GM12875 (cell line): ENCODE measurements around the gene ZMYND10.

ENCODE experiments used
- H3K4me3 ChIP-seq: one replicate; pipeline ENCODE4 v1.5.1; 2011; ENCODE audit warnings: low read depth, low read length, control low read depth
- TF ChIP-seq, protein P1 (sequence below): IDR thresholded peaks from 2 replicates; pipeline ENCODE4 v1.5.1; 2011; ENCODE audit warnings: low read depth, mild to moderate bottlenecking, control low read depth, inconsistent platforms, low read length, moderate library complexity, borderline replicate concordance; ENCODE audit not compliant: insufficient read depth

The ZMYND10 gene

GRCh38 chr3:50358911-50359759, 13.6 kb upstream of the ZMYND10 start, which contains the start of gene TMEM115:
TMEM115 (minus strand) TSS chr3:50359521; CDS start chr3:50359063, 458 bp downstream.
- peak within 1 kb of the TSS; percentile 98 for H3K4me3 ChIP-seq
- TF ChIP-seq, protein P1, sequence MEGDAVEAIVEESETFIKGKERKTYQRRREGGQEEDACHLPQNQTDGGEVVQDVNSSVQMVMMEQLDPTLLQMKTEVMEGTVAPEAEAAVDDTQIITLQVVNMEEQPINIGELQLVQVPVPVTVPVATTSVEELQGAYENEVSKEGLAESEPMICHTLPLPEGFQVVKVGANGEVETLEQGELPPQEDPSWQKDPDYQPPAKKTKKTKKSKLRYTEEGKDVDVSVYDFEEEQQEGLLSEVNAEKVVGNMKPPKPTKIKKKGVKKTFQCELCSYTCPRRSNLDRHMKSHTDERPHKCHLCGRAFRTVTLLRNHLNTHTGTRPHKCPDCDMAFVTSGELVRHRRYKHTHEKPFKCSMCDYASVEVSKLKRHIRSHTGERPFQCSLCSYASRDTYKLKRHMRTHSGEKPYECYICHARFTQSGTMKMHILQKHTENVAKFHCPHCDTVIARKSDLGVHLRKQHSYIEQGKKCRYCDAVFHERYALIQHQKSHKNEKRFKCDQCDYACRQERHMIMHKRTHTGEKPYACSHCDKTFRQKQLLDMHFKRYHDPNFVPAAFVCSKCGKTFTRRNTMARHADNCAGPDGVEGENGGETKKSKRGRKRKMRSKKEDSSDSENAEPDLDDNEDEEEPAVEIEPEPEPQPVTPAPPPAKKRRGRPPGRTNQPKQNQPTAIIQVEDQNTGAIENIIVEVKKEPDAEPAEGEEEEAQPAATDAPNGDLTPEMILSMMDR, result no peak

DNA sequence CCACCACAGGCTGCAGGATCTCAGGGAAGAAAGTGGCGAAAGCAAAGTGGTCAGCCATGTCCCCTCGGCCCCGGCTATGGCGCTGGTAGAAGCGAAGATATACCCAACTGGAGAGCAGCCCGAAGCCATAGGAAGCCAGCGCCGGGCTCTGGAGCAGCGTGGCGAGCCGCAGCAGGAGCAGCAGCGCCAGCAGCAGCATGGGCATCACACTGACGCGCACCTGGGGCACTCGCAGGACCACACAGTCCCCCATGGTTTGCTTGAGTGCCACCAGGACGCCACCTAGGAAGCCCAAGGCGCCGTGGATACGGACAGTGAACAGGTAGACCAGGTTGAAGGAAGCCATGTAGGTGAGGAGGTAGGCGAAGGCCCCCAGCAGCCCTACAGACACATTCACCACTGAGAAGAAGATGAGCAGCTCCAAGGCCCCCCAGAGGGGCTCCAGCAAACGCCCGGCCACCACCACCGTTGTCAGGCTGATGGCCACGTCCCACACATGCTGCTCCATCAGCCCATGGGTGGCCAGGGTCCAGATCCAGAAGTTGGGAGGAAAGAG, 12.9 kb upstream of the ZMYND10 start:
- TF ChIP-seq, protein P1, result no peak
- peak overlapping the region; percentile 98 for H3K4me3 ChIP-seq

DNA sequence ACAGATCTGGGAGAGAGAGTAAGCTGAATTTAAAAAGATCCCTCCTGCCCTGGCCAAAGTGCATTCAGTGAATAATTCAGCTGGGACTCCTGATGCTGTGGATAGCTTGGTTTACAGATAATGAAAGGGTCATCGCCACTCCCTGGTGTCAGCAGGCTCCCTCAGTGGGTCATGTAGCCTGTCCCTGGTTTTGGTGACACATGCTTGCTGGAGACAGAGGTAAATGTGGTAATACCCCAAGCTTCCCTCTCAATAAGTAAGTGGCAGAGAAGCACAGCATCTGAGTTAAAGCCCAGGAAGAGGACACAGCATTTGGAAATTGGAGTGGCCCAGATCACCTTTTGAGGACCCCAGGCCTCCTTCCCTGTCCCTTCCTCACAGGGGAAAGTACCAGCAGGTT, 11.9 kb upstream of the ZMYND10 start:
- TF ChIP-seq, protein P1, result no peak
- H3K4me3 ChIP-seq, result peak overlapping the region; percentile 2

GRCh38 chr3:50356553-50356952, 11.0 kb upstream of the ZMYND10 start:
- TF ChIP-seq, protein P1, result no peak
- no peak overlapping the region for H3K4me3 ChIP-seq

DNA sequence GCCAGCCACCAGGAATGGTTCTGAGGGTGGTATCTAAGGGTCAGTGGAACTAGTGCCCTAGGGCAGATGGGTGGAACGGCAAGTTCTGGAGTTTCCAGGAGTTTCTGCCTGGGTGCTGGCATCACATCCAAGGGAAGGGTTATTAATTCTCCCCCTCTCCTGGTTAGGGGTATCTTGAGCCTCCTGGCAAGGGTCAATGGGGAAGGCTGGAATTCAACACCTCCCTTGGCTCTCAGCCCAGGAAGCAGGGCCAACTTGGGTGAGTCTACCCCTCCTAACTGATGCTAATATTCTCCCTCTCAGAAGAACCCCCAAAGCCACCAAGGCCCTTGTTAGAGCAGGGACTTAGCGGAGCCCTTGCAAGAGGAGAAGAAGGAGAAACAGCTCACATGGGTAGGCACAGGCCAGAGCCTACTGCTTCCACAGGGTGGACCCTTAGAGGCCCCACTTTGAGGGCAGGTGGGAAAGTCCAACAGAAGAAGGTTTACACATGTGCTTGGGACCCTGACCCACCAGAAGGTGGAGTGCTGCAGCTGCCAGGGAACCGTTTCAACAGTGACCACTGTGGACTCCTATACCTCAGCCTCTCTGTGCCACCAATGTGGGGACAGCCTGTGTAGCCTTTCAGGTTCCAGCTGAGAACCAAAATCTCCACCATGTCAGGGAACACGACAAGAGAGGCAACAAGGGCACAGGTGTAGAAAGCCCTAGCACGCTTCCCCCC, 10.5 kb upstream of the ZMYND10 start:
- no peak overlapping the region for H3K4me3 ChIP-seq
- TF ChIP-seq, protein P1, result no peak

DNA sequence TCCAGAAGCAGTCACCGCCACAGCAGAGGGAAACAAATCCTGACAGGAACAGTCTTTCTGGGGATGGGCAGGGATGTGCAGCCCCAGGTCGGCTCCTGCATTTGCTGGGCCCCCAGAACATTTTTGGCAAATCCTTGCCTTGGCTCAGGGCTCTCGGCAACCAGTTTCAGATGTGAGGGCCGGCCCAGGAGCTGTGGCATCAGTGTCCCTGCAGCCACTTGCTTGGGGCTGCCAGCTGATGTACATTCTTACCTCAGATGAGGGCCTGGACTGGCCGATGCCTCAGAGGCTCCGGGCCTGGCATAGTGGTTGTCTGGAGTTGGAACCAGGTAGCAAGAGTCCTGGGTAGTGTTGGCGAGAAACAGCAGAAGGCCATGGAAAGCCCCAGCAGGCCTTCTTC, 9.3 kb upstream of the ZMYND10 start:
- TF ChIP-seq, protein P1, result no peak
- no peak overlapping the region for H3K4me3 ChIP-seq
